ENCODE measurements around the gene SRCAP. TPM values are rescaled to one million over a fixed set of nuclear protein-coding genes. Genes with fewer than 3 reads are reported as not detected.

SRCAP gene
- total and polyA plus RNA-seq, 2 of the 8 experiments (the other 6 are each of a cell fraction or from before 2014, with no cell fraction given) = 5.5 to 54.3 TPM

DNA sequence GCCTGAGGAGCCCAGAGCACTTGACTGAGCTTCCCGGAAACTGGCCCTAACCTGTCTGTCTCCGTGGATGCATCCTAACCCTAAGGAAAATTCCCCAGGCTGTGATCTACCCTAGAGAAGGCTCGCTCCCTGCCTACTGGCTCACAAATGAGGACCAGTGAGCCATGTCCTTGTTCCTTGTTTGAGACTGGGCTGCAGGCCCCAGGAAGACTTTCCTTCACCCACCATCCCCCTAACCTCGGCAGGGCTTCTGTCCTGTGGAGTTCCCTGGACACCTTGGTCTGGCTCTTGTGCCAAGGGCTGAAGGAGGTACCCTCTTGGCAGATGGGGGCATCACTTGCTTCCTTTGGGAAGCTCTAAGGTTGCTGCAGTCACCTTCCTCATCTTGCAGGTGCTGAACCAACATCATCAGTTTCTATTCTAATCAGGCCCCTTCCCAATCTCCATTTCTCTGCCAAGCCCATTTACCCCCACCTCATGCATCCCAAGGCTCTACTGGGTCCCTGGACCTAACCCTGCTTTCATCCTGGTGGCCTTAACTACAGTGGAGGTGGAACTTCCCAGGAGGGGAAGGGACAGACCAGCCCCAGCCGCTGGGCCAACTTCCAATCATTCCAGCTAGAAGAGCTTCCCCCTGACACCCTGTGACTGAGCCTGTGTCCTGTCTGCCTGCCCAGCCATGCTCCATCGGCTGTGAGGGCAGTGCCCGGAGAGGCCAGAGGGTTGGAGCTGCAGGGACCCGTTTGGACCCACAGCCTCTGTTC lies 75.6 kb downstream of the SRCAP start:
- Histone ChIP-seq H2BK12ac (ENCODE audit: low read depth, low read length) (no peak overlapping the region), H3K79me1 (ENCODE audit: low read depth, low read length) (no peaks in the 10 kb centered on the region; the same call in 1 of the 2 replicates), H2AFZ (ENCODE audit: low read length) (no peak overlapping the region), H2BK20ac (ENCODE audit: low read length) (no peak overlapping the region), H2BK15ac (ENCODE audit: low read length) (no peak overlapping the region), H3K79me2 (ENCODE audit: control insufficient read depth in 1 of 2, insufficient read depth in 2 of 2, low read length in 2 of 2) (no peaks in the 10 kb centered on the region), H3K4me1 (replicated peaks in 1 of 4; ENCODE audit: control insufficient read depth in 3 of 4, insufficient read depth in 4 of 4, low read length in 3 of 4) (peaks cover 0 to 11% (median 5%) of the 10 kb centered on the region in 4 experiments; a peak in 5 of 7 replicates), H4K91ac (replicated peaks; ENCODE audit: insufficient read length, low read length) (no peak overlapping the region), H2BK120ac (replicated peaks; ENCODE audit: low read depth, low read length) (no peak overlapping the region), H3K4me2 (ENCODE audit: insufficient read depth in 1 of 2, low read depth in 2 of 2, low read length in 2 of 2) (peak overlapping the region; percentile 63 to 92), H2AK5ac (ENCODE audit: low read depth, low read length) (no peak overlapping the region), H2BK5ac (ENCODE audit: low read depth, low read length) (no peak overlapping the region; the same call in 1 of the 2 replicates), H3K56ac (replicated peaks; ENCODE audit: insufficient read length, low read depth, low read length) (no peak overlapping the region), H3K23me2 (ENCODE audit: low read depth, low read length) (peaks cover 4% of the 10 kb centered on the region; the same call in 1 of the 2 replicates), H3K36me3 (ENCODE audit: control insufficient read depth in 2 of 4, insufficient read depth in 4 of 4, low read length in 3 of 4) (peaks cover 17 to 40% (median 33%) of the 10 kb centered on the region in 4 experiments), H3K9ac (replicated peaks in 1 of 4; ENCODE audit: extremely low read depth in 1 of 4, low read depth in 3 of 4, low read length in 3 of 4) (no peak overlapping the region; a peak in 1 of 7 replicates), H3K27me3 (replicated peaks in 1 of 4; ENCODE audit: control insufficient read depth in 3 of 4, extremely low read depth in 1 of 4, insufficient read depth in 3 of 4, low read length in 3 of 4) (no peaks in the 10 kb centered on the region), H4K20me1 (replicated peaks in 1 of 2; ENCODE audit: control insufficient read depth in 1 of 2, insufficient read depth in 2 of 2, low read length in 2 of 2) (peaks cover 4 to 38% of the 10 kb centered on the region in 2 experiments), H3K4me3 (ENCODE audit: extremely low read depth in 1 of 4, insufficient read depth in 2 of 4, low read depth in 3 of 4, low read length in 4 of 4) (peak overlapping the region; percentile 67 to 84 (median 76); a peak in 7 of 8 replicates), H3K14ac (ENCODE audit: insufficient read length) (no peak overlapping the region), H3K4ac (replicated peaks; ENCODE audit: insufficient read length, low read depth, low read length) (peak overlapping the region; percentile 32), H3K18ac (ENCODE audit: extremely low read depth, low read length) (no peak overlapping the region), H3K27ac (ENCODE audit: low read depth, low read length) (no peak overlapping the region), H4K8ac (ENCODE audit: extremely low read depth, insufficient read depth, low read length) (peak overlapping the region; percentile 95; the same call in 1 of the 2 replicates), H3K9me3 (ENCODE audit: insufficient read depth in 2 of 2, low read depth in 1 of 2, low read length in 1 of 2) (no peaks in the 10 kb centered on the region), H4K5ac (ENCODE audit: insufficient read length, low read depth, low read length) (no peak overlapping the region), H3K23ac (ENCODE audit: insufficient read length) (no peak overlapping the region)
- FAIRE-seq (no peak), DNase-seq (ENCODE audit: low read depth in 1 of 2, low spot score in 2 of 2) (no peak)
- TF ChIP-seq POLR2A (IDR thresholded peaks at IDR 0.05; ENCODE audit: control extremely low read depth in 1 of 2, low read depth in 2 of 2, low read length in 2 of 2) (peak in 1 of 2 experiments; percentile 34; a peak in 1 of 3 replicates), CHD1 (IDR thresholded peaks at IDR 0.05; ENCODE audit: low read depth, low read length) (no peak)
- POLR2A ChIA-PET (ENCODE audit: partially characterized antibody) = interaction anchor here (0.8 to 6.5 kb wide), 31 partner anchors 9 to 179 kb away, joined by 3 to 63 read pairs (median 4); partner anchors contain the start of genes CFAP119, CTF1, FBXL19 and PHKG2
- WGBS, 2 experiments (ENCODE audit: extremely low coverage in 1 of 2, insufficient coverage in 1 of 2, insufficient read length in 1 of 2, insufficient replicate concordance in 2 of 2, low coverage in 1 of 2, low lambda C conversion rate in 2 of 2, missing lambda C conversion rate in 1 of 2) = 84% methylated on average over 7 of the region's 8 CpGs; no CpG with 5 or more reads in 1 of the 2 experiments
- CTCF ChIA-PET (ENCODE audit: partially characterized antibody) = interaction anchor here (0.8 to 1.4 kb wide), 6 partner anchors 12 to 146 kb away, joined by 3 to 5 read pairs (median 4); no protein-coding TSS in a partner anchor

All from H1 (cell line).